IPS DF 6.9 (cell line): Measurements from ENCODE around the gene SCNN1A.

Experiments used
- DNase-seq: peaks from one replicate; pipeline ENCODE4 v3.0.0-alpha.2; 2013; ENCODE audit warnings: low read depth, low spot score
- H3K27ac ChIP-seq: one replicate; pipeline ENCODE4 v1.5.1; 2013; ENCODE audit warnings: low read length, control low read depth
- H3K27me3 ChIP-seq: 2 replicates; pipeline ENCODE4 v1.6.1; 2013; ENCODE audit warnings: mild to moderate bottlenecking, low read length; ENCODE audit not compliant: control insufficient read depth, insufficient read depth
- H3K36me3 ChIP-seq: 2 replicates; pipeline ENCODE4 v1.6.1; 2013; ENCODE audit warnings: low read length; ENCODE audit not compliant: control insufficient read depth, insufficient read depth
- H3K4me1 ChIP-seq: 2 replicates; pipeline ENCODE4 v1.6.1; 2013; ENCODE audit warnings: low read length; ENCODE audit not compliant: control insufficient read depth, insufficient read depth
- H3K4me3 ChIP-seq: 2 replicates; pipeline ENCODE4 v1.5.1; 2013; ENCODE audit warnings: mild to moderate bottlenecking, low read length
- H3K9me3 ChIP-seq: 2 replicates; pipeline ENCODE4 v1.6.1; 2013; ENCODE audit warnings: low read length, inconsistent platforms; ENCODE audit not compliant: control insufficient read depth, insufficient read depth
- WGBS: extraction: QIAGEN DNeasy Blood & Tissue Kit; methylation state at CpG from one replicate; pipeline ENCODE4 v1.1.7; 2013; ENCODE audit warnings: mixed read lengths, missing lambda C conversion rate; ENCODE audit not compliant: insufficient read length, insufficient coverage; 5-methylcytosine and 5-hydroxymethylcytosine counted together

Gene SCNN1A

GRCh38 chr12:6375269-6376078, at the start of gene SCNN1A:
TSS of gene SCNN1A (minus strand) at chr12:6375563. CDS start at chr12:6374783, 780 bp downstream.
- Histone ChIP-seq H3K27ac (no peak within 1 kb of the TSS), H3K4me1 (peaks cover 7% of the 10 kb centered on the region), H3K4me3 (peak within 1 kb of the TSS; percentile 64), H3K9me3 (no peaks in the 10 kb centered on the region), H3K27me3 (no peaks in the 10 kb centered on the region), H3K36me3 (no peaks in the 10 kb centered on the region)
- no CpG with 5 or more reads among the region's 15 CpGs for WGBS
- peak; percentile 83 for DNase-seq

DNA sequence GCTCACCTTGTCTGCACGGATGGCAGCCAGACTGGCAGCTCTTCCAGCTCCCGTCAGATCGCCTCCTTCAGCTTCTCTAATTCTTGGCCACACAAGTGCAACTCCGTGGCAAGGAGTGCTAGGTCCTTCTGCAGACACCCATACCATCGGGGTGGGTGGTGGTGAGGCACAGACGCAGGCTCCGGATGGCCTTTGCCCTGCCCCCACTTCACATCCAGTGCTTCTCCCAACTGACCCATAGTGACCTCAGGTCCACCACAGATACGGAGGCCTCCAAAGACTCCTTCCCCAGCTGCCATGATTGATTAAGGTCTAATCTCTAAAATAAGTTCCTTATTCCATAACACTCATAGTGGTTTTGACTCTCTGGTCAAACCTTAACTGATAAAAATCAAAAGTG, 49.5 kb upstream of the SCNN1A start:
- no peaks in the 10 kb centered on the region for H3K27me3 ChIP-seq
- H3K9me3 ChIP-seq, result no peaks in the 10 kb centered on the region
- H3K4me3 ChIP-seq, result no peak overlapping the region
- WGBS, result no CpG with 5 or more reads among the region's 8 CpGs
- H3K4me1 ChIP-seq, result no peaks in the 10 kb centered on the region
- no peak overlapping the region for H3K27ac ChIP-seq
- H3K36me3 ChIP-seq, result no peaks in the 10 kb centered on the region
- DNase-seq, result no peak

GRCh38 chr12:6424008-6424347, 48.6 kb upstream of the SCNN1A start:
- H3K9me3 ChIP-seq, result no peaks in the 10 kb centered on the region
- no peak overlapping the region for H3K4me3 ChIP-seq
- no peak for DNase-seq
- no peaks in the 10 kb centered on the region for H3K4me1 ChIP-seq
- no peak overlapping the region for H3K27ac ChIP-seq
- H3K36me3 ChIP-seq, result no peaks in the 10 kb centered on the region
- H3K27me3 ChIP-seq, result no peaks in the 10 kb centered on the region
- no CpG with 5 or more reads among the region's 6 CpGs for WGBS

DNA sequence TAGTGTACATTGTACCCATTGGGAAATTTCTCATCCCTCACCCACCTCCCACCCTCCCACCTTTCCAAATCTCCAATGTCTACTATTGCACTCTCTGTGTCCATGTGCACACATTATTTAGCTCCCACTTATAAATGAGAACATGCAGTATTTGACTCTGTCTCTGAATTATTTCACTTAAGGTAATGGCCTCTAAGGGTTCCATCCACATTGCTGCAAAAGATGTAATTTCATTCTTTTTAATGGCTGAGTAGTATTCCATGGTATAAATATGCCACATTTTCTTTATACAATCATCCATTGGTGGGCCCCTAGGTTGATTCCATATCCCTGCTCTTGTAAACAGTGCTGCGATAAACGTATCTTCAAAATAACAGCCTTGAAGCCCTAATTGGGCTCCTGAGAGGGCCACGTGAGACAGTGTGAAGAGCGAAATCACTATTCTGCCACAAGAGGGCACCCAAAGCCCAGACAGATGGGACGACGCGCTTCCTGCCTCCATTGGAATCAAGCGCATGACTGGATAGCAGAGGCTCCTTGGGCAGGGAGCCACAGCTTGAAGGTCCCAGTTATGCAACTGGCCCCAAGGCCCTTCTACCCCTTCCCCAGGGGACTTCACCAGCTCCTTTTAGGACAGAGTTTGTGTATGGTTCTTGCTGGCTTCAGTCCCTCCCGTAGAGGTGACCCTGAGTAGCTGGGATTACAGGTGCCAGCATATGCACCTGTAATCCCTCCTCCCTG, 48.1 kb upstream of the SCNN1A start:
- Histone ChIP-seq H3K27ac (no peak overlapping the region), H3K36me3 (no peaks in the 10 kb centered on the region), H3K4me1 (no peaks in the 10 kb centered on the region), H3K9me3 (no peaks in the 10 kb centered on the region), H3K4me3 (no peak overlapping the region), H3K27me3 (no peaks in the 10 kb centered on the region)
- no CpG with 5 or more reads among the region's 9 CpGs for WGBS
- DNase-seq, result peak; percentile 89

DNA sequence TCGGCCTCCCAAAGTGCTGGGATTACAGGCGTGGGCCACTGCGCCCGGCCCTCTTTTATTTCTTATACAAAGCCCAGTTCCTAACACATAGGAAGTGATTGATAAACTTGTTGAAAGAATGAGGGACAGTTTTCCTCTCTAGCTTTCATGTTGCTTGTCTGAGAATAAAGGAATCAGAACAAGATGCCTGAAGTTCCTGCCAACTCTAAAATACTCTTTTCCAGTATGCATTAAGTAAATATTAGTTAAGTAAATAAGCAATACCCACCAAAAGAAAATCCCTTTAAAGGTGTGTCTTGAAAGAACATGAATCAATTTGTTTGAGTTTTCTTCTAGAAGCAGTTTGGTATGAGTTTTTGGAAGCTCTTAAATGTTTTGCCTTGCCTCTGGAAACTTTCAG, 45.0 kb upstream of the SCNN1A start:
- no CpG with 5 or more reads among the region's 4 CpGs for WGBS
- H3K27ac ChIP-seq, result no peak overlapping the region
- DNase-seq, result no peak
- no peaks in the 10 kb centered on the region for H3K9me3 ChIP-seq
- no peaks in the 10 kb centered on the region for H3K27me3 ChIP-seq
- H3K4me1 ChIP-seq, result no peaks in the 10 kb centered on the region
- H3K4me3 ChIP-seq, result no peak overlapping the region
- no peaks in the 10 kb centered on the region for H3K36me3 ChIP-seq

- Histone ChIP-seq H3K36me3 (no peaks in the 10 kb centered on the region), H3K4me3 (no peak overlapping the region), H3K9me3 (no peaks in the 10 kb centered on the region), H3K27me3 (no peaks in the 10 kb centered on the region), H3K4me1 (no peaks in the 10 kb centered on the region), H3K27ac (no peak overlapping the region)
- DNase-seq, result no peak
- WGBS, result no CpG with 5 or more reads among the region's 6 CpGs
These were observed 43.4 kb upstream of the SCNN1A start for GRCh38 chr12:6418796-6419195.

- Histone ChIP-seq H3K9me3 (no peaks in the 10 kb centered on the region), H3K27me3 (no peaks in the 10 kb centered on the region), H3K27ac (no peak overlapping the region), H3K4me3 (no peak overlapping the region), H3K36me3 (no peaks in the 10 kb centered on the region), H3K4me1 (no peaks in the 10 kb centered on the region)
- DNase-seq, result no peak
- 100% methylated on average over 1 of the region's 3 CpGs for WGBS
These were observed 41.2 kb upstream of the SCNN1A start for GRCh38 chr12:6416596-6416995.

DNA sequence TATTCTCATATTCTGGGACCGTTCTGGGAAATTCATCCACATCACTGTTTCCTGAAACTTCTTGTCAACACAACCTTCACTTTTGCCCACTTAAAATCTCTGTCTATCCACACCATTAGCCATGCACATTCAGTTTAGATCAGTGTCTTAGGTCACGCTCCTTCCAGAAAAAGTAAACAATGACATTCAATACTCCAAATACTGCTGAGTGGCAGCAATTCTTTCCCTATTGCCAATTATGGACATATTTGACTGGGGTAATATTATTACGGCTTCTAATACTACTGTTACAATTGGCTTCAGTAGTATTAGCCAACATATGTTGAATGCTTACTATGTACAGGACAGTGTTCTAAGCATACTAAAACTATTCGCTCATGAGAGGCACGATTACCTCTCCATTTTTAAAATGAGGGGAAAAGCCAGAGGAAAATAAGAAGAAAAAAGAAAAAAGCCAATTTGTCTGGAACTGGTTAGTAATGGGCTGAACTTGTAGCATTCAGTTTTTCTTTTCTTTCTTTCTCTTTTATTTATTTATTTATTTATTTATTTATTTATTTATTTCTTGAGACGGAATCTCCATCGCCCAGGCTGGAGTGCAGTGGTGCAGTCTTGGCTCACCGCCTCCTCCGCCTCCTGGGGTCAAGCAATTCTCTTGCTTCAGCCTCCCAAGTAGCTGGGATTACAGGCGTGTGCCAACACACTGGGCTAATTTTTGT, 32.0 kb upstream of the SCNN1A start:
- Histone ChIP-seq H3K9me3 (no peaks in the 10 kb centered on the region), H3K27ac (no peak overlapping the region), H3K4me1 (no peaks in the 10 kb centered on the region), H3K27me3 (no peaks in the 10 kb centered on the region), H3K4me3 (no peak overlapping the region), H3K36me3 (no peaks in the 10 kb centered on the region)
- no peak for DNase-seq
- no CpG with 5 or more reads among the region's 10 CpGs for WGBS

DNA sequence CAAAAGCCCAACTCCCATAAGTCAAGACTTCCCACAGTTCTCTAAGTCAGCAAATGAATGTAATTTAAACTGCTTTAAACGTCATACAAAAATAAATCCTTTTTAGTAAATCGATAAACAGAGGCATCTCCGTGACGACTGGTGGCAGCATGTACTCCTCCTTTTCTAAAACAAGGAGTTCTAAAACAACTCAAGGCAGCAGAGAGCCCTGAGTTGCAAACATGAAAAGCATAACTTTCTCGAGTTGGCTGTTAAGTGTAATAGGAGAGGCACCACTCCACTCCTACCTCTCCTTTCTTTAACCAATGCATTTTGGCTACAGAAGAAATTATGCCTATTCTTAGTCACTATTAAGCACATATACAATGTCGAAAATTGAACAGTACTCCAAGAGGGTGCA, 30.6 kb upstream of the SCNN1A start:
- Histone ChIP-seq H3K4me3 (no peak overlapping the region), H3K27me3 (no peaks in the 10 kb centered on the region), H3K36me3 (no peaks in the 10 kb centered on the region), H3K9me3 (no peaks in the 10 kb centered on the region), H3K4me1 (no peaks in the 10 kb centered on the region), H3K27ac (no peak overlapping the region)
- no CpG with 5 or more reads among the region's 6 CpGs for WGBS
- no peak for DNase-seq

DNA sequence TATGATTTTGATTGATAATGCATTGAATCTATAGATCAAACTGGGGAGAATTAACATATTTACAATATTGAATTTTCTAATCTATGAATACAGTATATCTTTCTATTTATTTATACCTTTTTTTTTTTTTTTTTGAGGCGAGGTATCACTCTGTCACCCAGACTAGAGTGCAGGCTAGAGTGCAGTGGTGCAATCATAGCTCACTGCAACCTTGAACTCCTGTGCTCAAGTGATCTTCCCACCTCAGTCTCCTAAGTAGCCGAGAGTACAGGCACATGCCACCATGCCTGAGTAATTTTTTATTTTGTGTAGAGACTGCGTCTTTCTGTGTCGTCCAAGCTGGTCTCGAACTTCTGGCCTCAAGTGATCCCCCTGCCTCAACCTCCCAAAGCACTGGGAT, 29.0 kb upstream of the SCNN1A start:
- H3K27ac ChIP-seq, result no peak overlapping the region
- H3K27me3 ChIP-seq, result no peaks in the 10 kb centered on the region
- no peaks in the 10 kb centered on the region for H3K4me1 ChIP-seq
- H3K4me3 ChIP-seq, result no peak overlapping the region
- DNase-seq, result no peak
- no peaks in the 10 kb centered on the region for H3K9me3 ChIP-seq
- WGBS, result no CpG with 5 or more reads among the region's 5 CpGs
- no peaks in the 10 kb centered on the region for H3K36me3 ChIP-seq
